Liver (tissue), 3 donors: ENCODE measurements around the gene WWOX.

Source experiments
- ATF3 ChIP-seq: IDR thresholded peaks from 2 replicates; pipeline ENCODE4 v1.6.1; 2016; ENCODE audit warnings: antibody characterized with exemption
- CTCF ChIP-seq: fragments of 150-350 bp; IDR thresholded peaks from 2 replicates; pipeline ENCODE4 v1.5.1; 2017; ENCODE audit warnings: improper control_type of control experiment, low read depth, low read length; ENCODE audit not compliant: missing input control
- EGR1 ChIP-seq, 2 donors: IDR thresholded peaks; 2 replicates each; pipeline ENCODE4 v1.6.1; 2016 to 2018; ENCODE audit warnings: antibody characterized with exemption in 2 of 2, low read depth in 2 of 2
- FOXA1 ChIP-seq: IDR thresholded peaks from 2 replicates; pipeline ENCODE4 v1.6.1; 2016; ENCODE audit warnings: antibody characterized with exemption
- GABPA ChIP-seq, 2 donors: IDR thresholded peaks in 1 of 2; conservative IDR thresholded peaks in 1 of 2; 2 replicates each; pipeline ENCODE4 v1.6.1; 2016; ENCODE audit warnings: antibody characterized with exemption in 2 of 2, mild to moderate bottlenecking in 1 of 2, moderate library complexity in 1 of 2
- JUND ChIP-seq, 2 donors: IDR thresholded peaks; 2 replicates each; pipeline ENCODE4 v1.6.1; 2016; ENCODE audit warnings: antibody characterized with exemption in 2 of 2
- MAX ChIP-seq: IDR thresholded peaks from 2 replicates; pipeline ENCODE4 v1.6.1; 2016; ENCODE audit warnings: antibody characterized with exemption
- RAD21 ChIP-seq, 2 donors: IDR thresholded peaks; 2 replicates each; pipeline ENCODE4 v1.6.1; 2016; ENCODE audit warnings: antibody characterized with exemption in 2 of 2, mild to moderate bottlenecking in 2 of 2
- SP1 ChIP-seq: IDR thresholded peaks from 2 replicates; pipeline ENCODE4 v1.6.1; 2018; ENCODE audit warnings: antibody characterized with exemption, mild to moderate bottlenecking
- TAF1 ChIP-seq: conservative IDR thresholded peaks from 2 replicates; pipeline ENCODE4 v1.6.1; 2016; ENCODE audit warnings: antibody characterized with exemption, mild to moderate bottlenecking
- ZBTB33 ChIP-seq: IDR thresholded peaks from 2 replicates; pipeline ENCODE4 v1.6.1; 2016; ENCODE audit warnings: antibody characterized with exemption
- donor health status: healthy.
- donor health status: healthy.

DNA sequence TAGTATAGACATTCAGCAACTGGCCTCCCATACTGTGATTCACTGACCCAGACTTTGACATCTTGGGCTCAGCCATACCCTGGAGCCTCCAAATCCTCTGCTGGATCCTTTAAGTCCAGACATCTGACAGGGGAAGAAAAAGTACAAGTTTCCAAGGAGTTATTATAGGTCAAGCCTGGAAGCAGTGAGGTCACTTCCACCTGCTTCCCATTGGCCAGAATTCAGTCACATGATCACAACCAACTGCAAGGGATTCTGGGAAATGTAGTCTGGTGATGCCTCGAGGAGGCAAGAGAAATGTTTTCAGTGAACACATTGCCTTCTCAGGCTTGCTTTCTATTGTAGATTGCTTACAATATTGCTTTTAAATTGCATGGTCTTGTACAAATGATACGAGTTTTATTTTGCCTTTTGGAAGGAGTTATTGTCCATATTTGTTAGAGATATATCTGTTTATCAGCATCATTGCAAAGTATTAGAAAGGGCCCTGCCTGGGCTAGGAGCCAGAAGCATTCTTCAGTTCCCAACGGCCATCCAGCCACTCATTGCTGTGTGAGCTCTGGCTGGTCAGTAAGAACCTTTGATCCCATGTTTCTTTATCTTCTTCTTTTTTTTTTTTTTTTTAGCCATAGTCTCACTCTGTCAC lies 696.9 kb downstream of the WWOX start:
- TF ChIP-seq CTCF: no peak
- TF ChIP-seq ZBTB33: no peak
- no peak for TF ChIP-seq SP1
- TF ChIP-seq FOXA1: no peak
- TF ChIP-seq MAX: no peak
- TF ChIP-seq GABPA (IDR thresholded peaks at IDR 0.05 in 1 of 2, conservative IDR thresholded peaks at IDR 0.05 in 1 of 2): no peak
- TF ChIP-seq RAD21 (IDR thresholded peaks at IDR 0.05): no peak
- no peak for TF ChIP-seq EGR1 (IDR thresholded peaks at IDR 0.05; ENCODE audit: low read depth in 2 of 2)
- TF ChIP-seq ATF3: no peak
- TF ChIP-seq TAF1: no peak
- TF ChIP-seq JUND (IDR thresholded peaks at IDR 0.05): no peak
